ENCODE measurements around the gene E2F1. TPM values are rescaled to one million over a fixed set of nuclear protein-coding genes. Genes with fewer than 3 reads are reported as not detected.

Gene E2F1
- total RNA-seq, 1 donor from 2014 or later = 77.5 TPM

DNA sequence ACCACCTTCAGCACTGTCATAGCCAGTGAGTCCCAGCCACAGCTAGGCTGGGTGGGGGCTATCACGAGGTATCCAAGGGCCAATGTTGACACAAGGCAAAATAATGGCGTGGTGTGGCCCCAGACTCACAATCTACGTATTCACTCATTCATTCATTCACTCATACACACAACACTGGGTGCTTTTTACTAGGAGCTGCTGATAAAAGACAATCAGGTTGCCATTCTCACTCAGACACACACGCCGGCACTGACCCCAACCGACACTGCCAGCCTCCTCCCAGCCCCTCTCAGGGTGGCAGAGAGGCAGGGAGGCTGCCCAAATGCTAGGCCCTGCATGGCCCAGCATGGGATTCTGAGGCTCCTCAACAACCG, 25.5 kb downstream of the E2F1 start:
- intact Hi-C loops (cut with micrococcal nuclease) = loop anchor here (10.0 kb wide), 1 partner anchor 286 kb away; no protein-coding TSS in a partner anchor
- H3K9me3 Mint-ChIP-seq = no peaks in the 10 kb centered on the region
- no peaks in the 10 kb centered on the region for H3K27me3 Mint-ChIP-seq (ENCODE audit: insufficient read depth)
- H3K36me3 Mint-ChIP-seq (ENCODE audit: low read depth) = peaks cover 4% of the 10 kb centered on the region
- no peak for DNase-seq (ENCODE audit: low spot score)
- H3K4me1 Mint-ChIP-seq (ENCODE audit: low read depth) = peaks cover 21% of the 10 kb centered on the region
- H3K27ac Mint-ChIP-seq = no peak overlapping the region
- H3K4me3 Mint-ChIP-seq = no peak overlapping the region

DNA sequence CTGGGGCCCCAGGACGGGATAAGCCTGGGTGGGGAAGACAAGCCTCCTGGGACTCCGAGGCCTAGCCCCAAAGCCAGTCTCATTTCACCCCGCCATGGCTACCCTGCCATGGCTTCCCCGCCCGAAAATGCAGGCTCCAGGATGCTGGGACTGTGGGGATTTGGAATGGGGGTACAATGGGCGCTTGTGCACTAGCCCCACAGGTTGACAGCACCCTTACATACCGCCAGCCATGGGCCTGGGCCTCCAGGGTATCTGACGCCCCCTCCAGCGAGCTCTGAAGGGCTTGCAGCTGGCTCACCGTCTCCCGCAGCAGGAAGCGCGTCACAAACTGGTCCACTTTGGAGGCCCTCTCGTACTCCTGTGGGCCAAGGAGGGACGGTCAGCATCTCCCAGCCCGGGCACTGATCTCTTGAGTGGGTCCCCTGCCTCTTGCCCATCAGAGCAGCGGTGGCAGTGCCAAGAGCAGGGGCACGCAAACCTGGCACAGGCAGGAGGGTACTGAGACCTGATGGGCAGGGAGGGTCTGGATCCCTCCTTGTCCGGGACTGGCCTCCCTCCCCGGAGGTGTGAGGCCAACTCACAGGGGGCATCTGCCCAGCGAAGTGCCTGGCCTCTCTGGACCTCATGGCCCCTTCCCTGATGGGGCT, 26.0 kb downstream of the E2F1 start:
- Mint-ChIP-seq H3K27me3 (ENCODE audit: insufficient read depth) (no peaks in the 10 kb centered on the region), H3K36me3 (ENCODE audit: low read depth) (peaks cover 4% of the 10 kb centered on the region), H3K4me3 (no peak overlapping the region), H3K4me1 (ENCODE audit: low read depth) (peaks cover 17% of the 10 kb centered on the region), H3K9me3 (no peaks in the 10 kb centered on the region), H3K27ac (no peak overlapping the region)
- intact Hi-C loops (cut with micrococcal nuclease) = loop anchor here (10.0 kb wide), 1 partner anchor 285 kb away; no protein-coding TSS in a partner anchor
- DNase-seq (ENCODE audit: low spot score) = no peak

DNA sequence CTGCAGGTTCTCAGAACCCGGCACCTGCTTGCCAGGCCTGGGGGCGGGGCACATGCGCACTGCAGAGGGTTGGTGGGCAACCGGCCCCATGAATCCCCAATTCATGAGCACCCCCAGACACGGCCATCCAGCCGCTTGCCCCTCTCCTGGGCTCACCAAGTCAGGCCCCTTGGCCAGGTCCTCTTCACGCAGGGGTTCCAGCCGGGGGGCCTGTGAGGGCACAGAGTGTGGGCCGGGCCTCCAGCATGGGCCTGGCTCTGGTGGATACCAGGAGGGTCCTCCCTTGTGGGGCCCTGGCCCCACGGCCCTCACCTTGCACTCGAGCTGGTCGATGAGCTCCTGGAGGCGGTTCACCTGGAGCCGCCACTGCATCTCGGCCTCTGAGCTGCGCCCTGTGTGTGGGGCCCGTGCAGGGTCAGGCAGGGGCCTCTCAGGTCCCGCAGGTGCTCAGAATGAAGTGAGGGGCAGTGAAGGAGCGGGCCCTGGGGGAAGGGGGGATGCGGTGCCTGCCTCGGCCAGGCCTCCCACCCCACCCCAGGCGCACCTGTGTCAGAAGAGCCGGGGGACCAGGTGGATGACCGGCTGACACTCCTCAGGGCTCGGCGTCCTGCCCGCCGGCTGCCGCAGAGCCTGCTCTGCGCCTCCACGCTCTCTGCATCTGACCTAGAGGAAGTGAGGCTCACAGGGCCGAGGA, 26.7 kb downstream of the E2F1 start:
- no peak overlapping the region for H3K27ac Mint-ChIP-seq
- intact Hi-C loops (cut with micrococcal nuclease) = loop anchor here (10.0 kb wide), 1 partner anchor 285 kb away; no protein-coding TSS in a partner anchor
- no peaks in the 10 kb centered on the region for H3K9me3 Mint-ChIP-seq
- no peak for DNase-seq (ENCODE audit: low spot score)
- H3K36me3 Mint-ChIP-seq (ENCODE audit: low read depth) = peaks cover 4% of the 10 kb centered on the region
- peaks cover 10% of the 10 kb centered on the region for H3K4me1 Mint-ChIP-seq (ENCODE audit: low read depth)
- no peak overlapping the region for H3K4me3 Mint-ChIP-seq
- H3K27me3 Mint-ChIP-seq (ENCODE audit: insufficient read depth) = no peaks in the 10 kb centered on the region

DNA sequence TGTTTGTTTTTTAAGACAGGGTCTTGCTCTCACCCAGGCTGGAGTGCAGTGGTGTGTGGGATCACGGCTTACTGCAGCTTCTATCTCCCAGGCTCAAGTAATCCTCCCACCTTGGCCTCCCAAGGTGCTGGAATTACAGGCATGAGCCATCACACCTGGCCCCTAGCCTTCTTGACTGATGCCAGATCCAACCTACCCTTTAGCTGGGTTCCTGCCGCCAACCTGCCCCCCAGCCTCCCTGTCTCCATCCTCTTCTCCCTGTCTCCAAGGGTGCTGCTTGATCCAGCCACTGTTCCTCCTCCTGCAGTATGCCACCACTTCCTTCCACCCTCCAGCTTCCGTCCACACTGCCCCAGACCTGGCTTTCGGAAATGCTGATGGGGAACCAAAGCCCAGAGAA, 27.3 kb downstream of the E2F1 start:
- H3K4me3 Mint-ChIP-seq = no peak overlapping the region
- no peak for DNase-seq (ENCODE audit: low spot score)
- intact Hi-C loops (cut with micrococcal nuclease) = no loop called here
- H3K9me3 Mint-ChIP-seq = no peaks in the 10 kb centered on the region
- H3K36me3 Mint-ChIP-seq (ENCODE audit: low read depth) = peaks cover 4% of the 10 kb centered on the region
- H3K27ac Mint-ChIP-seq = no peak overlapping the region
- H3K27me3 Mint-ChIP-seq (ENCODE audit: insufficient read depth) = no peaks in the 10 kb centered on the region
- peaks cover 6% of the 10 kb centered on the region for H3K4me1 Mint-ChIP-seq (ENCODE audit: low read depth)

DNA sequence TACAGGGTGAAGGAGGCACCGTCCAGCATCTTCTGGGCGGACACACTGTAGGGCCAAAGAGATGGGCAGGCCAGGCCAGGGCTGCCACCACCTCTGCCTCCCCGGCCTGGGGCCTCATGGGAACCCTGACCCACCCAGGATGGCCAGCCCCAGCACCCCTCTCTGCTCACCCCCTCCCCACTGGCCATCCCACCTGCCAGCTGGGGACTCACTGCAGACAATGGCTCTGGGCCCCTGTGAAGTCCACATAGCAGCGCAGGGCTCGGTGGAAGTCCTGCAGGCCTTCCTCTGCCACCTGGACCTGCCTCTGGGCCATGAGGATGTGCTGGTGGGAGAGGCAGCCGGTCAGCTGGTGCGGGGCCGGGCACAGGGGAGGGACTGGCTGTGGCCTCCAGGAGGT, 27.7 kb downstream of the E2F1 start:
- no peaks in the 10 kb centered on the region for H3K27me3 Mint-ChIP-seq (ENCODE audit: insufficient read depth)
- H3K36me3 Mint-ChIP-seq (ENCODE audit: low read depth) = peaks cover 4% of the 10 kb centered on the region
- DNase-seq (ENCODE audit: low spot score) = no peak
- peaks cover 6% of the 10 kb centered on the region for H3K4me1 Mint-ChIP-seq (ENCODE audit: low read depth)
- no peaks in the 10 kb centered on the region for H3K9me3 Mint-ChIP-seq
- H3K4me3 Mint-ChIP-seq = no peak overlapping the region
- intact Hi-C loops (cut with micrococcal nuclease) = no loop called here
- H3K27ac Mint-ChIP-seq = no peak overlapping the region

DNA sequence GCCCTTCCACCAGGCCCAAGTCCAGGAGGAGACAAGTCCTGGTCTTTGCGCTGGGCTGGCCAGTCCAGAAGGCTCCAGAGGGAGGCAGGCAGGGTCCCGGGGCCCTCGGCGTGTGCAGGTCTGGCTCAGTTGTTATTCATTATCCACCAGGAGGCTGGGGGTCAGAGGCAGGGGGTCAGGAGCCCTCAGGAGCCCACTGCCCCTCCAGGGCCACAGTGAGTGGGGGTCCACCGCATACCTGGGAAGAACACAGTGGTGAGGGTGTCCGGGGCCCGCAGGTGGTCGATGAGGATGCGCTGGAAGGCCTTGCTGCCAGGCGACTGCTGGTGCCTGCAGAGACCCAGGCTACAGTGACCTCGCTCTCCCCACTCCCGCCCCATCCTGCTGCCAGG, 28.5 kb downstream of the E2F1 start:
- Mint-ChIP-seq H3K4me1 (ENCODE audit: low read depth) (peaks cover 3% of the 10 kb centered on the region), H3K9me3 (no peaks in the 10 kb centered on the region), H3K36me3 (ENCODE audit: low read depth) (peaks cover 4% of the 10 kb centered on the region), H3K27ac (no peak overlapping the region), H3K27me3 (ENCODE audit: insufficient read depth) (no peaks in the 10 kb centered on the region), H3K4me3 (no peak overlapping the region)
- DNase-seq (ENCODE audit: low spot score) = no peak
- intact Hi-C loops (cut with micrococcal nuclease) = no loop called here

DNA sequence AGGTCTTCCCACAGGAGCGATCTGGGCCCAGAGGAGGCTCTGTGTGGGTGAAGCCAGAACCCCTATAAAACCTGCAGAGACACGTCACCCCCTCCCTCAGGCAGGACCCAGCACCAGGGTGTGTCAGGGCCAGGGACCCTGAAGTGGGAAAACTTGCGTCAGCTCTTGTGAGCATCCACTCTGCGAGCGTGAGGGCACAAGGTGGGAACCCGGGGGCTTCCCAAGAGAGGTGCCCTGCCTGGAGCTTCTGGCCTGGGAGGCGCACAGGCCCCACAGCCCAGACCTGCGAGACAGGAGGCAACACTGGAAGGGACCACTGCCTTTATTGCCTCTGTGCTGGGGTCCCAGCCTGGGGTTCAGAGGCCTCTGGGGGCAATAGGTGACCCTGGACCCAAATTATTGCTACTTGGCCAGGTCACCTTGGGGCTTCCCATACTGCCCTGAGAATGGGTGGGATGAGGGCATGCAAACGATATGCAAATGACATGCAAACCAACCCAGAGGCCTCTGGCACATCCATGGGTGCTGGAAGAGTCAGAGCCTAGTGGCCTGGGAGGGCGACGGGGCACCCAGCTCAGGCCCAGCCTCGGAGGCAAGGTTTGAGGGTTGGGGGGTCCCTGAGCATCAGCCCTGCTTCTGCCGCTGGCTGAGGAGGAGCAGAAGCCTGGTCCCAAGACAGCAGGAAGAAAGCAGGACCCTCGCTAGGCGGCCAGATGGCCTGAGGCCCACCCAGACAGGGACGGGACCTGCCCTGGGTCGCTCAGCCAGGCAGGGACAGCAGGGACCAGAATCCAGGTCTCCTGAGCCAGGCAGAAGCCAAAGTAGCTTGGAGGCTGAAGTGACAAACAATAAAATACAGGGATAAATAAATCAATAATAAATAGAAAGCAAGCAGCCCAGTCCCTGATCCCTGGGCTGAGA, 29.1 kb downstream of the E2F1 start:
- no peaks in the 10 kb centered on the region for H3K27me3 Mint-ChIP-seq (ENCODE audit: insufficient read depth)
- peaks cover under 1% of the 10 kb centered on the region for H3K4me1 Mint-ChIP-seq (ENCODE audit: low read depth)
- peaks cover 4% of the 10 kb centered on the region for H3K36me3 Mint-ChIP-seq (ENCODE audit: low read depth)
- no peak overlapping the region for H3K27ac Mint-ChIP-seq
- intact Hi-C loops (cut with micrococcal nuclease) = no loop called here
- no peak overlapping the region for H3K4me3 Mint-ChIP-seq
- DNase-seq (ENCODE audit: low spot score) = no peak
- no peaks in the 10 kb centered on the region for H3K9me3 Mint-ChIP-seq

DNA sequence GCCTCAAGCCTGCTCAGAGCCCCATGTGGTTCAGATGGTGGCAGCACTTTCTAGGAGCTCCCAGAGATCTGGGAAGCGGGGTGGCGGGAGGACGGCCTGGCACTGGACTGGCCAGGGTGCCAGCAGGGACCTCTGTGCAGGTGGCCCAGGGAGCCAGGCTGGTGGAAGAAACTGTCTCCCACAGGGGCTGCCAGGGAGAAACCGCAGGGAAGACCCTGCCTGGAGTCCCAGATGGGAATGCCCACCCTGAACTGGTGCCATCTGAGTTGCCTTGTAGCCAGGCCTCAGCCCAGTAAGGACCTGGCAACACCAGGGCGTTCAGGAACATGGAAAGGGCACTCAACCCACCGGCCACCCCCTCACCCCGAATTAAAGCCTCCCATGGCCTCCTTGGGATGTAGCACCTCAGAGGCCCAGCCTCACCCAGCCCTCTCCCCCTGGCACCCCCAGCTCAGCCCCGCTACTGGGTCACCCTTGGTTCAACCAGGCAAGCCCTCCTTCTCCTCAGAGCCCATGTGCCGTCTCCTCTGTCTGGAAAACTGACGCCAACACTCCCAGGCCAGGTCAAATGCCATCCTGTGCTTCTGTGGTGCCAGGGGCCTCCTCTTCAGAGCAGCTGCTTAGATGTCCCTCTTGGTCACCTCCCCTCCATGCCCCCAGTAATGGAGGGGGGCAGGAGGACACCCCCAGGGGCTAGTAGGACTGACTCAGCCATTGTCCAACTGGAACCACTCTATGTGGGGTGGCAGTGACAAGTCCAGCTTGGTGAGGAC, 30.0 kb downstream of the E2F1 start:
- peaks cover 9% of the 10 kb centered on the region for H3K4me1 Mint-ChIP-seq (ENCODE audit: low read depth)
- no peaks in the 10 kb centered on the region for H3K9me3 Mint-ChIP-seq
- peaks cover 4% of the 10 kb centered on the region for H3K36me3 Mint-ChIP-seq (ENCODE audit: low read depth)
- DNase-seq (ENCODE audit: low spot score) = no peak
- H3K27ac Mint-ChIP-seq = no peak overlapping the region
- intact Hi-C loops (cut with micrococcal nuclease) = no loop called here
- no peaks in the 10 kb centered on the region for H3K27me3 Mint-ChIP-seq (ENCODE audit: insufficient read depth)
- H3K4me3 Mint-ChIP-seq = no peak overlapping the region

DNA sequence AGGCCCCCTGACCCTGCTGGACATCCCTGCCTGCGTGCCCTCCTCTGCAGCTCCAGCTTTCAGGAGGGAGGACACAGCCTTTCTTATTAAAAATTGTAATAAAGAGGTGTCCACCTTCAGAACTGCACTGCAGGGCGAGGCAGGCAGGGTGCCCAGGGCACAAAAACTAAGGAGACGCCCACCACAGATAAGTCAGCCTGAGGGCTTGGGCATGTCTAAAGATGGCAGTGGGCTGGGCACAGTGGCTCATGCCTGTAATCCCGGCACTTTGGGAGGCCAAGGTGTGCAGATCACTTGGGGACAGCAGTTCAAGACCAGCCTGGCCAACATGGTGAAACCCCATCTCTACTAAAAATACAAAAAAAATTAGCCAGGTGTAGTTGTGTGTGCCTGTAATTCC, 31.0 kb downstream of the E2F1 start:
- no peak overlapping the region for H3K4me3 Mint-ChIP-seq
- no peaks in the 10 kb centered on the region for H3K9me3 Mint-ChIP-seq
- intact Hi-C loops (cut with micrococcal nuclease) = no loop called here
- peaks cover 2% of the 10 kb centered on the region for H3K36me3 Mint-ChIP-seq (ENCODE audit: low read depth)
- H3K27me3 Mint-ChIP-seq (ENCODE audit: insufficient read depth) = no peaks in the 10 kb centered on the region
- no peak overlapping the region for H3K27ac Mint-ChIP-seq
- no peak for DNase-seq (ENCODE audit: low spot score)
- peaks cover 9% of the 10 kb centered on the region for H3K4me1 Mint-ChIP-seq (ENCODE audit: low read depth)

DNA sequence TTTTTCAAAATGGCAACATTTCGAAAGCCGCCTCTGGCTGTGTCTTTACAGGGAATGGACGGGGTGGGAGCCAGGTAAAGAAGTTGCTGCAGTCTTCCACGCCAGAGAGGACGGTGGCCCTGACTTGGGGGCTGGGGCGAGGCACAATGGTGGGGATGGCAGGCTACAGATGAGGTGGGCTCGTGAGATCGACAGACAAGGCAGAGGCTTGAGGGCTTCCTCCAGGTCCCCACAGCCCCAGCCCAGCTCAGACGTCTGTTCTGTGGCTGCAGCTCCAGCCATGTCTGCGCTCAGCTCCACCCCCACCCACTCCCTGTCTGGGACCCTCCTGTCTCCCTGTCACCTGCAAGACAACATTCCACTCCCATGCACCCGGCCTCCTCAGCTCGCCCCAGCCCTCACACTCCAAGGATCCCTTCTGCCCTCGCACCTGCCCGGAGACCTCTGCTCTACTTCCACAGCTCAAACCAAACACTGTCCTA, 31.5 kb downstream of the E2F1 start:
- no peak overlapping the region for H3K4me3 Mint-ChIP-seq
- DNase-seq (ENCODE audit: low spot score) = no peak
- H3K9me3 Mint-ChIP-seq = no peaks in the 10 kb centered on the region
- H3K36me3 Mint-ChIP-seq (ENCODE audit: low read depth) = peaks cover 2% of the 10 kb centered on the region
- intact Hi-C loops (cut with micrococcal nuclease) = no loop called here
- H3K27ac Mint-ChIP-seq = no peak overlapping the region
- peaks cover 10% of the 10 kb centered on the region for H3K4me1 Mint-ChIP-seq (ENCODE audit: low read depth)
- no peaks in the 10 kb centered on the region for H3K27me3 Mint-ChIP-seq (ENCODE audit: insufficient read depth)

DNA sequence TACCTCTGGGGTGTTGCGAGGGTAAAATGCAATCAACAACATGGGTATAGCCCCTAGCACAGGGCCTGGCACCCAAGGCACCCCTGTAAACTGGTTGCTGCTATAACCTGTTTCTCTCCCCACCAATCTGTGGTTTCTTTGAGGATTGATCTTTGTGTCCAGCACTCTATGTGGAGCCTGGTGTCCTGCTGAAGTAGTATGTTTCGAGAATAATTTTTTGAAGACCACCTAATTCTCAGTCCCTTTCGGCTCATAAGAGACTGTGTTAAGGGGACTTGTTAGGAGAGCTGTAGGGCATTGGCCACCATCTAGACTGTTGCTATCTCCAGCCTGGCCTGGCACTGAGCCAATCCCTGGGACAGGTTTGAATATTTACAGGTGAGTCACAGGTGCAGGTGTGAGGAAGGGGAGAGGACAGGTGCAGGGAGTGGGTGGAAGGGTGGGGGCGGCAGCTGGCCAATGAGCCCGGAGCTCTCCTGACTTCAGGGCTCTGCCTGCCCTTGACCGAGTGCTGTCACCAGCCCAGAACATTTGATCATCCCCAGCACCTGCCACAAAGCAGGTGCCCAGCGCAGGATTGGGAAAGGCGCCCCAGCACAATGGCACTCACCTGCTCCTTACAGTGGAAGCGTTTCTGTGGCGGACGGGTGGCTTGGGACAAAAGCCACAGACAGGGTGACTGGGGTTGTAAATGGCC, 32.1 kb downstream of the E2F1 start:
- H3K4me1 Mint-ChIP-seq (ENCODE audit: low read depth) = peaks cover 15% of the 10 kb centered on the region
- no peak overlapping the region for H3K27ac Mint-ChIP-seq
- no peaks in the 10 kb centered on the region for H3K9me3 Mint-ChIP-seq
- DNase-seq (ENCODE audit: low spot score) = no peak
- intact Hi-C loops (cut with micrococcal nuclease) = no loop called here
- H3K27me3 Mint-ChIP-seq (ENCODE audit: insufficient read depth) = no peaks in the 10 kb centered on the region
- H3K4me3 Mint-ChIP-seq = no peak overlapping the region
- H3K36me3 Mint-ChIP-seq (ENCODE audit: low read depth) = peaks cover under 1% of the 10 kb centered on the region

All from activated T-helper 1 cell treated with anti-CD3 and anti-CD28 coated beads, Interleukin-12 subunit alpha, Interleukin-12 subunit beta, Interleukin-2, Interleukin-4 antibody, amounts not matched to agents 30 ng/mL and 10 ng/mL and 1 ng/mL, durations not matched to agents 14 hours and 24 hours and 36 hours (primary cell).